Eye (tissue), 1 donor: ENCODE results near the gene SOX1.

Experiments used
- DNase-seq: peaks from one replicate; pipeline ENCODE4 v3.0.0-alpha.2; 2015

The SOX1 gene

GRCh38 chr13:112110479-112110878 is 43.5 kb downstream of the SOX1 start:
- no peak for DNase-seq

- DNase-seq = no peak
Observed at GRCh38 chr13:112111239-112111857, 44.4 kb downstream of the SOX1 start.

GRCh38 chr13:112112534-112113276 is 45.8 kb downstream of the SOX1 start:
- no peak for DNase-seq

DNA sequence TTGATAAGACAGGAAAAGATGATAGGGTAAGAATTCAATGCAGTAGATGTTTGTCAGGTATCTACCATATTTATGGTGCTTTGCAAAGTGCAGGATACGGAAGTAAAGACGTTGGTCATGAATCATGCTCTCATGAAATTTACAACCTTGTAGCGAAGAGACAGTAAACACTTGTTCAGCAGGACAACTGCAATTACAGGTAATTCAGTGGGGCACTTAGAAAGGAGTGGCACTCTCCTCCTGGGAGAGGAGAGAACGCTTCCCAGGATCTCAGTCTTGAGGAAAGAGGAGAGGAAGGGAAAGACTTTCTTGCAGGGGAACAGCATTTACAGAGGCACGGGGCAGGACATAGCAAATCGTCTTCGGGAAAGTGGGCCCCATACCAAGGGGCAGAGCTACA is 46.4 kb downstream of the SOX1 start:
- no peak for DNase-seq

- no peak for DNase-seq
Observed at GRCh38 chr13:112113851-112114250, 46.9 kb downstream of the SOX1 start.

DNA sequence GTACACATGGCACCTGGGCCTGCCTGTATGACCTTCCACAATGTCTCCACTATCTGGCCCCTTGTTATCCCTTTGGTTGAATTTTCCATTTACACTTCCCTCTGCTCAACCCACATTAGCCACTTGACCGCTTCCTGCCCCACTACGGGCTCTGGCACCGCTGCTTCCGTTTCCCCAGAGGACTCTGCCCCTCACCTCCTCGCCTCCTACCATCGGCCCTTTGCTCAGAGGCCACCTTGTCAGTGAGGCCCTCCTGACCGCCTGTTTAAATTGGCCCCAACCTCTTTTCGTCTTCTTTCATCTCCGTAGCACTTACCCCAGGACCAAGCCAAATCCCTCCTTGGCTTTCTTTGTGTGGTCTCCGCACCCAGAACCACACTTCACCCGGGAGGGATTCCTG is 47.4 kb downstream of the SOX1 start:
- no peak for DNase-seq

GRCh38 chr13:112115403-112116091 is 48.6 kb downstream of the SOX1 start:
- no peak for DNase-seq

- no peak for DNase-seq
Observed at GRCh38 chr13:112116187-112116950, 49.4 kb downstream of the SOX1 start.

DNA sequence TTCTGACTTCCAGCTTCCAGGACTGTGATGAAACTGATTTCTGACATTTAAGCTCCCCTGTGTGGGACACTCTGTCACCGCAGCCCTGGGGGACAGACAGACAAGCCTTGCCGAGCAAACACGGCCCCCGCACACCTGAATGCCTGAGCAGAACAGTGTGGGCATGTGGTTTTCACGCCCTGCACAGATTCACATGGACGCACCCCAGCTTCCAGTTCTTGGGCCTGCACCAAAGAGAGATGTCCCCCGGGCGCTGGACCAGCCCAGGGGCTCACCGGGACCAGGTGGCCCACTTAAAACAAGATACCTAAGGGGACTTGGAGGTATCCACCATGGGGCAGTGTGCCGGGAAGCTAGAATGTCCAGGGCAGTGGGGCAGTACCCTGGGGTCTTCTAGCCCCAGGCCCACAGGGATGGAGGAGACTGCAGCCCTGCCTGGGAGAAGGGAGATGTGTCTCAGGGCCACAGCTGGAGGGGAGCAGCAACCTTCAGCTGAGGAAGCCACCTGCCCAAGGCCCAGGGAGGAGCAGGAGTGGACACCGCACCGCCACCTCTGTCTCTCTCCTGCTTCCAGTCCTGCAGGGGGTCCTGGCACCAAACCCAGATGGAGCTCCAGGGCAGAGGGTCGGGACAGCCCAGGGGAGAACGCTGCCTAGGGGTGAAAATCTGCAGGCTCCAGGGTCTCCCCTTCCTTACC is 50.5 kb downstream of the SOX1 start:
- no peak for DNase-seq

GRCh38 chr13:112117955-112118302 is 51.0 kb downstream of the SOX1 start:
- DNase-seq = no peak

- DNase-seq = no peak
Observed at GRCh38 chr13:112118451-112119064, 51.6 kb downstream of the SOX1 start.

GRCh38 chr13:112119192-112120030 is 52.5 kb downstream of the SOX1 start:
- no peak for DNase-seq

GRCh38 chr13:112120031-112120373 is 53.1 kb downstream of the SOX1 start:
- no peak for DNase-seq
